SW480 (cell line): ENCODE data around the gene IZUMO1.
"Not testable (repeated sequence)": the region's sequence is repeated elsewhere in the genome, so short reads cannot be mapped to it uniquely, and the experiment has no call there.

Source experiments
- DNase-seq: peaks from one replicate; pipeline ENCODE4 v3.0.0-alpha.2; 2016; ENCODE audit warnings: low spot score

Gene IZUMO1

GRCh38 chr19:48737360-48737998 is 9.2 kb downstream of the IZUMO1 start:
- DNase-seq = peak; percentile 53

GRCh38 chr19:48735031-48735615 is 11.6 kb downstream of the IZUMO1 start:
- peak; percentile 44 for DNase-seq

GRCh38 chr19:48734625-48735024 is 12.1 kb downstream of the IZUMO1 start:
- no peak for DNase-seq

DNA sequence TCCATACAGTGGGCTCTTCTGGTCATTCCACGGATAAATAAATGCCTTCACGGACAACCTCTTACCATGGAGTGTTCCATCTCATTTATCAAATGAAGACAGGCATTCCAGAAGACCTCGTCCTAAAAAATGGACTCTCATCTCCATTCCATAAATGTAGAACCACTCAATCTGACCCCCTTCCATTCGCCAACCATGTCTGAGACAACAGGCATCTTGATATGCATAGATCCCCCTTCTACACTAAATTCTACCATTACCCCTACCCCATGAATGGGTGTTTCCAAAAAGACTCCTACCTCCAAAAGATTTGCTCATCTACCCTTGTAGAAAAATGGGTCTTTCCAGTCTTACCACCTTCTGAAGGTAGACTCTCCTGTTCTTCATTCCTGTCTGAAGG is 15.3 kb downstream of the IZUMO1 start:
- DNase-seq = no peak

GRCh38 chr19:48728911-48729664 is 17.6 kb downstream of the IZUMO1 start:
- no peak for DNase-seq

GRCh38 chr19:48726556-48726955 is 20.2 kb downstream of the IZUMO1 start:
- no peak for DNase-seq

DNA sequence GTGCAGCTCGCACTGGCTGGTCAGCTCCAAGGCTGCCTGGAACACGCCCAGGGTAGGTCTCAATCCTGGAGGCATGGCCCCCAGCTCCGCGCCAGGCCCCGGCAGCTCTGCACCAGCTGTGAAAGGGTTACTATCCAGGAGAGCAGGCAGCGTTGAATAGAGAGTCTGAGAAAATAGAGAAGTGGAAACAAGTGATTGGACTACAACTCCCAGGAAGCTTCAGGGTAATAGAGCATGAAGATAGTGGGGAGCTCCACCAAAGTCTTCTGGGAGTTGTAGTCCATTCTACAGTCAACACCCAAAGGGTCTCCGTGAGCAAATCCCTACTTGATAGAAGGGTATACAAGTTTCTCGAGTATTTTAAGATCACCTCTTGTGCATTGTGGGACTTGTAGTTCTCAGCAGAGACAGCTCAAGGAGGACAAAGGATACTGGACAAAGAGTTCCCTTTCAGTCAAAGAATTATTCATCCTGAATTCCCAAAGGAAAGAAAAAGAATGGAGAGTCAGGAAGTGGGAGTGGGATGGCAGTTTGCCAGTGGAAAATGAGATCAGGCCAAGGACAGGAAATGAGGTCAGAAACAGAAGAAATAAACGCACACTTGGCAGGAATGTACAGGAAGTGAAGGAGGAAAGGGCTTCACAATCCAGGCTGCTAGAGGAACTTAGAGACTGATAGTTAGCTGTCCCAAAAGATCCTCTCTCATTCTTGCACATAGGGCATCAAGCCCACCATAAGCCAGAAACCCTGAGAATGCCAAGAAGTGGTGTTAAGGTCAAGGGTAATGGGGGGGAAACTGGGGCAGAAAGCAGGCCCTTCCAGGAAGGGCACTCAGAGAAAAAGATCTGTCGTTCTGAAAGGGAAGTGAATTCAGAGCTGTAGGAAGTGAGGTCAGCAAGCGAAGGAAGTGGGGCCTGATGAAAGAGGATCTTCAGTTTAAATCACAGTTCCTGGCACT is 21.6 kb downstream of the IZUMO1 start:
- peak; percentile 76 for DNase-seq

GRCh38 chr19:48722196-48722708 is 24.5 kb downstream of the IZUMO1 start:
- no peak for DNase-seq

DNA sequence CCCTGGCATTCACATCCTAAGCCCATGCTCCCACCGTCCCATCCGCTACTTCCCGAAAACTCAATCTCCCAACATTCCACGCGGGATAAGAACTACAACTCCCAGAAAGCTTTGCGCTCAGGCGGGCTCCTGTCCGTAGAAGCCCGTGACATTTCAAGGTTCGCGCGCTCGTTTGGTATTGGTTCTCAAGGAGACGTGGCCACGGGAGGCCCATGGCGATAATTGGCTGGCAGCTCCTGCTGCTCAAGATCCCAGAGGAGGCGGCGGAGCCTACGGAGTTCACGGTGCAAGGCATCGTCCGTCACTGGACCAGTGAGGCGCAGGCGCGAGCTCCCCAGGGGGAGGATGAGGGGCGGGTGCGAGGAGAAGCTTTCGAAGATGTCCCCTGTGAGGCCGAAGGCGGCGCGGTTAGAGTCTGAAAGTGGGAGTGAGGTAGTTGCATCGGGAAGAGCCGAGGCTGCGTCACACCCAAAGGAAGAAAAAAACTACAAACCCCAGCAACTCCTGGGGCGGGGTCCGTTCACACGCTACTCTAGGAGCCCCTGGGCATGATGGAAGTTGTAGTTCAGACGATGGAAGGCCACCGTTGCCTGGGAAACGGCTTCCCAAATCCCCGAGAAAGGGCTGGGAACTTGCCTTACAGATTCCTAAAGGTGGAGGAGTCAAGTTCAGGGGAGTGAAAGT is 26.0 kb downstream of the IZUMO1 start:
- DNase-seq = peak; percentile 98

- DNase-seq = no peak
These were observed 26.5 kb downstream of the IZUMO1 start for GRCh38 chr19:48720251-48720612.

DNA sequence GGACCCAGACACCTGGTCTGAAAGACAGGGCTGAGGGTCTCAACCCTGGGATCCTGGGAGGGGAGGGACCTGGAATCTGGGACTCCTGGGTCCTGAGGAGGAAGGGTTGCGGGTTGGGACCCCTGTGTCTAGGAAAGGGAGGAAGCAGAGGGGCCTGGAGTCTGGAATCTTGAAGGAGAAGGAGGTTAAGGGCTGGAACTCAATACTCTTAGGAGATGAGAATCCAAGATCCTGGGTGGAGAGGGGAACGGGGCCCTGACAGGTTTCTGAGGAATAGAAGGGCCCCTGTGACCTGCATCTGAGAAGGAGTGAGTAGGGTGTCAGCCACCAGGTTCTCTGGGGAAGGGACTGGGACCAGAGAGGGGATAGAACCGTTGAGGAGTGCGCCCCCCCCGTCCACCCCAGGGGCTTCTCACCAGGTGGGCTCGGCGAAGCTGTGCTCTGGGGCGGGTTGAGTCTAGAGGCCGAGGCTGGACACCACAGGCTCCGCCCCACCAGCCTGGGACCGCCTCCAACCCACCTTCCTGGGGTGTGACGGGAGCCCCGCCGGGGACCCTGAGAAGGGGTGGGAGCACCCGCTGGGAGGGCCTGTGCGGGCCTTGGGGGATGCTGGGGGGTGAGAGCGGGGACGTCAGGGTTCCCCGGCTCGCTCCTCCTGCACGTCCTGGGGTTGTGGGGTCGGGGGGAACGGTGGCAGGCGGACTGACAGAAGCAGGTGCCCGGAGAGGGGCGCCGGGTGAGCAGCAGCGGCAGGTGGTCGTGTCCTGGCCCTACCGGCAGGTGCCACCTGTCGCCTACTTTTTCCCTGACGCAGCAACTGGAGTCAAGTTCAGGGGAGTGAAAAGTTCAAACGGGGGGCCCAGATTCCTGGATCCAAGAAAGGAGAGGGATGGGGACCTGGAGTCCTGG is 27.2 kb downstream of the IZUMO1 start, which contains the start of gene MAMSTR:
Gene MAMSTR, minus strand, starts transcription at position 463 of the 909 bp plus-strand sequence. CDS start 694 bp downstream, outside the sequence.
- DNase-seq = no peak

GRCh38 chr19:48718711-48719231 is 27.9 kb downstream of the IZUMO1 start:
- DNase-seq = no peak

- not testable (repeated sequence) for DNase-seq
These were observed 28.6 kb downstream of the IZUMO1 start for GRCh38 chr19:48718106-48718505.

DNA sequence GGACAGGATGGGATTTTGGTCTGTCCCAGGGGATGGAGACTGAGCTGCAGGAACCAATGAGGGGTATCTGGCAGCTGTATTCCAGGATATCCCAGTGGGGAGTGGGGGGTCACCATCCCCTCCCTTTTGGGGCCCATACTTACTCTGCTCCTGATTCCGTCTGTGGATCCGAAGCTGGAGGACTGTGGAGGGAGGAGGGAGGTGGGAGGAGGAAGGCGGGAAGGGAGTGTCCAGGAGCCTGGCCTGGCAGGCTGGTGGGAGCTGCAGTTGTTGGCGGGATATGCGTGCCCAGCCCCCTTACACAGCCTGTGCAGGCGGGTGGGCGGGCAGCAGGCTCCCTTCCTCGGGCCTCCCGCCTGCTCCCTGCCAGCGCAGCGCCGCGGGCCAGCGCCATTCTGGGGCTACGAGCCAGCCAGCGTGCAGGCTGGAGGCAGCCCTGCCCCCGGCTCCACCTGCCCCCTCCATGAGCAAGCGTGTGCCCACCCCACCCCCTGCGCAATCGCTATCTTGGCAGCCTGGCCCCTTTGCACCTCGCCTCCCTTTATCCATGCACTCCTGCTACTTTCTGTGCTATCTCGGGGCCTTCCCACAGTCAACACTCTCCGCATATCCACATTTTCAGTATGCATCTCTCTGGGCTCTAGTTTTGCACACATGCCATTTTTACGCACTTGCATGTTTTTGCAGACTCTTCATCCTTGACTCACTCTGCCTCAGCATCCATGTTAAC is 30.0 kb downstream of the IZUMO1 start:
- no peak for DNase-seq

GRCh38 chr19:48715681-48716171 is 31.0 kb downstream of the IZUMO1 start:
- no peak for DNase-seq

- DNase-seq = no peak
These were observed 31.7 kb downstream of the IZUMO1 start for GRCh38 chr19:48714759-48715675.

GRCh38 chr19:48713864-48714755 is 32.6 kb downstream of the IZUMO1 start:
- peak; percentile 100 for DNase-seq
